ENCODE results near the gene EIF4E. TPM values are rescaled to one million over a fixed set of nuclear protein-coding genes. Genes with fewer than 3 reads are reported as not detected.
"Not testable (repeated sequence)": the region's sequence is repeated elsewhere in the genome, so short reads cannot be mapped to it uniquely, and the experiment has no call there.

EIF4E gene
- total RNA-seq, 4 donors from 2014 or later = 20.9 to 103 (median 48.4) TPM

- no peak for DNase-seq
- no peaks in the 10 kb centered on the region for H3K27me3 ChIP-seq
- no peak overlapping the region for H3K4me3 ChIP-seq
- TF ChIP-seq POLR2A (IDR thresholded peaks at IDR 0.05) (no peak), CTCF (IDR thresholded peaks at IDR 0.05) (no peak), POLR2AphosphoS5 (IDR thresholded peaks at IDR 0.05) (no peak), EP300 (IDR thresholded peaks at IDR 0.05; ENCODE audit: low read depth) (no peak)
- H3K9me3 ChIP-seq = no peaks in the 10 kb centered on the region
- intact Hi-C loops (cut with DNase I; ENCODE audit: low total_unique reads) = no loop called here
- H3K27ac ChIP-seq = no peak overlapping the region
- no peaks in the 10 kb centered on the region for H3K4me1 ChIP-seq
- in situ Hi-C loops (cut with MboI; ENCODE audit: low pct_ligation_motif_present in 1 of 4, low pct_unique_long_range_greater_than_20kb in 1 of 4, low sequenced_read_pairs in 3 of 4) = no loop called here
- WGBS, 2 donors (ENCODE audit: low coverage in 1 of 2) = 89 to 91% methylated on average over 6 of the region's 6 CpGs
- peaks cover 0 to 33% (median 9%) of the 10 kb centered on the region in 4 donors for H3K36me3 ChIP-seq
These were observed 38.1 kb downstream of the EIF4E start for GRCh38 chr4:98890702-98891455.

DNA sequence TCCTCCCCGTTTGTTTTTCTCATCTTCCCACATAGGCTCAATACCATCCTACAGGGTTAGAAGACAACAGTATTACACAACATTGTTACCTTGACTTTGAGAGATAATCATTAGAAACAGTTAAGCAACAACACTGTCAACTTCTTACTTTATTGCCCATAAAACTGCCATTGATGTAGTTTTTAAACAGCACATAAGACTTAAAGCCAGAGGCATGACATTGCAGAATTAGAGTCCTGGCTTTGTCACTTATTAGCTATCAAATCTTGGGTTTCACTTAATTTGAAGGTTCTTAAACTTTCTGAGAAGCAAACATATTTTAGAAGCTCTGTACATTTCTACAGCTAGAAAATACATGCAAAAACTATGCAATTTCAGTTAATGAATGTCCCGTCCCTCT is 41.8 kb downstream of the EIF4E start:
- Histone ChIP-seq H3K9me3 (no peaks in the 10 kb centered on the region), H3K27me3 (no peaks in the 10 kb centered on the region), H3K4me1 (no peaks in the 10 kb centered on the region), H3K27ac (no peak overlapping the region), H3K4me3 (no peak overlapping the region), H3K36me3 (peaks cover 0 to 66% (median 15%) of the 10 kb centered on the region in 4 donors)
- 91 to 96% methylated on average over 2 of the region's 2 CpGs for WGBS, 2 donors (ENCODE audit: low coverage in 1 of 2)
- intact Hi-C loops (cut with DNase I; ENCODE audit: low total_unique reads) (no loop called here), in situ Hi-C loops (cut with MboI; ENCODE audit: low pct_ligation_motif_present in 1 of 4, low pct_unique_long_range_greater_than_20kb in 1 of 4, low sequenced_read_pairs in 3 of 4) (no loop called here)
- no peak for DNase-seq
- TF ChIP-seq CTCF (IDR thresholded peaks at IDR 0.05) = no peak
- no peak for TF ChIP-seq POLR2A (IDR thresholded peaks at IDR 0.05)
- no peak for TF ChIP-seq POLR2AphosphoS5 (IDR thresholded peaks at IDR 0.05)
- TF ChIP-seq EP300 (IDR thresholded peaks at IDR 0.05; ENCODE audit: low read depth) = no peak

GRCh38 chr4:98886382-98886781 is 42.6 kb downstream of the EIF4E start:
- H3K4me3 ChIP-seq; intact Hi-C loops (cut with DNase I; ENCODE audit: low total_unique reads); H3K27me3 ChIP-seq; in situ Hi-C loops (cut with MboI; ENCODE audit: low pct_ligation_motif_present in 1 of 4, low pct_unique_long_range_greater_than_20kb in 1 of 4, low sequenced_read_pairs in 3 of 4); DNase-seq; H3K9me3 ChIP-seq; H3K4me1 ChIP-seq; H3K27ac ChIP-seq: not testable (repeated sequence)
- peaks cover 0 to 72% (median 15%) of the 10 kb centered on the region in 4 donors for H3K36me3 ChIP-seq
- WGBS, 2 donors (ENCODE audit: low coverage in 1 of 2) = 99 to 100% methylated on average over 2 of the region's 2 CpGs

- 93 to 97% methylated on average over 4 of the region's 4 CpGs for WGBS, 2 donors (ENCODE audit: low coverage in 1 of 2)
- not testable (repeated sequence) for DNase-seq
These were observed 48.0 kb downstream of the EIF4E start for GRCh38 chr4:98880884-98881283.

DNA sequence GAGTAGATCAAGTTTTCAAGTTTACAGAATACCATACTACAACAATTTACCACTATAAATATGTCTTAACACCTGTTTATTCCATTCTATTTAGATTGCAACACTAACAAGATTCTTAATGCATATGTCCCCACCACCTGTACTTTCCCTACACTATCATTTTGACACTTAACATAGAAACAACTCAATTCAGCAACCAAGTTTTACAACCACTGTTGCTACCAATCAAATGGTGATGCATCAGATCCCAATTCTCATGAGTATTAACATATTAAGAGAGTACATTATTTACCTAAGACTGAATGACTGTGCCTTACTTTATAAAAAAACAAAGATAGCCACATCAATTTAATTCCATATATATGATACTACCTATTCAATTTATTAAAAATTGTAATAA is 49.4 kb downstream of the EIF4E start:
- Histone ChIP-seq H3K27me3 (no peaks in the 10 kb centered on the region), H3K27ac (no peak overlapping the region), H3K9me3 (no peaks in the 10 kb centered on the region), H3K4me3 (no peak overlapping the region), H3K4me1 (no peaks in the 10 kb centered on the region), H3K36me3 (peaks cover 0 to 31% (median 3%) of the 10 kb centered on the region in 4 donors)
- in situ Hi-C loops (cut with MboI; ENCODE audit: low pct_ligation_motif_present in 1 of 4, low pct_unique_long_range_greater_than_20kb in 1 of 4, low sequenced_read_pairs in 3 of 4) (no loop called here), intact Hi-C loops (cut with DNase I; ENCODE audit: low total_unique reads) (no loop called here)
- no peak for DNase-seq
- TF ChIP-seq EP300 (IDR thresholded peaks at IDR 0.05; ENCODE audit: low read depth) (no peak), CTCF (IDR thresholded peaks at IDR 0.05) (no peak), POLR2A (IDR thresholded peaks at IDR 0.05) (no peak)

More at GRCh38 chr4:98880884-98881283, 48.0 kb downstream of the EIF4E start:
- H3K27ac ChIP-seq; in situ Hi-C loops (cut with MboI; ENCODE audit: low pct_ligation_motif_present in 1 of 4, low pct_unique_long_range_greater_than_20kb in 1 of 4, low sequenced_read_pairs in 3 of 4); H3K9me3 ChIP-seq; H3K27me3 ChIP-seq; H3K4me1 ChIP-seq; H3K4me3 ChIP-seq; intact Hi-C loops (cut with DNase I; ENCODE audit: low total_unique reads): not testable (repeated sequence)
- peaks cover 0 to 44% (median 9%) of the 10 kb centered on the region in 4 donors for H3K36me3 ChIP-seq

All from transverse colon (tissue), 4 donors.